NT2/D1 (cell line): ENCODE measurements around the gene CHD1L.
"Not testable (repeated sequence)": the region's sequence is repeated elsewhere in the genome, so short reads cannot be mapped to it uniquely, and the experiment has no call there.

Source experiments
- DNase-seq: peaks from one replicate; pipeline ENCODE4 v3.0.0-alpha.2; 2011; ENCODE audit warnings: low read depth, low spot score
- H3K27me3 ChIP-seq: 2 replicates; pipeline ENCODE4 v1.6.0; 2011; ENCODE audit warnings: mild to moderate bottlenecking; ENCODE audit not compliant: insufficient read length, insufficient read depth
- H3K36me3 ChIP-seq: 2 replicates; pipeline ENCODE4 v1.6.1; 2011; ENCODE audit warnings: mild to moderate bottlenecking, low read length, mixed read lengths; ENCODE audit not compliant: insufficient read depth, insufficient read length
- H3K4me1 ChIP-seq: 2 replicates; pipeline ENCODE4 v1.5.1; 2011; ENCODE audit not compliant: insufficient read depth, insufficient read length
- H3K4me3 ChIP-seq: 2 replicates; pipeline ENCODE4 v1.5.1; 2011; ENCODE audit warnings: low read depth; ENCODE audit not compliant: insufficient read length
- H3K9ac ChIP-seq: 2 replicates; pipeline ENCODE4 v1.6.0; 2011; ENCODE audit warnings: low read depth; ENCODE audit not compliant: insufficient read length
- H3K9me3 ChIP-seq: 2 replicates; pipeline ENCODE4 v1.5.1; 2011; ENCODE audit warnings: mild to moderate bottlenecking, low read length; ENCODE audit not compliant: insufficient read depth
- SUZ12 ChIP-seq: IDR thresholded peaks from 2 replicates; pipeline ENCODE4 v1.6.1; 2011; ENCODE audit not compliant: insufficient read length, insufficient read depth; ENCODE audit errors: extremely low read depth
- YY1 ChIP-seq: IDR thresholded peaks from 2 replicates; pipeline ENCODE4 v1.6.1; 2011; ENCODE audit not compliant: insufficient read length, insufficient read depth
- ZNF274 ChIP-seq: IDR thresholded peaks from 2 replicates; pipeline ENCODE4 v1.6.1; 2011; ENCODE audit warnings: mild to moderate bottlenecking, low read depth, low read length

The CHD1L gene

GRCh38 chr1:147292631-147293251 is 50.3 kb downstream of the CHD1L start:
- no peak overlapping the region for H3K4me3 ChIP-seq
- no peak overlapping the region for H3K9ac ChIP-seq
- no peaks in the 10 kb centered on the region for H3K27me3 ChIP-seq
- peaks cover 98% of the 10 kb centered on the region for H3K36me3 ChIP-seq
- H3K4me1 ChIP-seq: no peaks in the 10 kb centered on the region
- peaks cover 9% of the 10 kb centered on the region; the same call in 1 of the 2 replicates for H3K9me3 ChIP-seq
- no peak for DNase-seq
- TF ChIP-seq YY1: no peak
- TF ChIP-seq ZNF274: no peak
- no peak for TF ChIP-seq SUZ12

- no peak overlapping the region for H3K9ac ChIP-seq
- H3K4me1 ChIP-seq: no peaks in the 10 kb centered on the region
- no peaks in the 10 kb centered on the region for H3K27me3 ChIP-seq
- peaks cover 42% of the 10 kb centered on the region for H3K9me3 ChIP-seq
- peaks cover 67% of the 10 kb centered on the region for H3K36me3 ChIP-seq
- H3K4me3 ChIP-seq: no peak overlapping the region
- TF ChIP-seq SUZ12: no peak
- TF ChIP-seq YY1: no peak
- TF ChIP-seq ZNF274: no peak
- no peak for DNase-seq
Observed at GRCh38 chr1:147297438-147297837, 55.0 kb downstream of the CHD1L start.

GRCh38 chr1:147305803-147306202 is 63.3 kb downstream of the CHD1L start:
- H3K9me3 ChIP-seq: peaks cover 62% of the 10 kb centered on the region
- not testable (repeated sequence) for DNase-seq, H3K36me3 ChIP-seq, H3K4me3 ChIP-seq, H3K9ac ChIP-seq, H3K27me3 ChIP-seq, H3K4me1 ChIP-seq

GRCh38 chr1:147316968-147317367 is 74.5 kb downstream of the CHD1L start:
- no peaks in the 10 kb centered on the region for H3K36me3 ChIP-seq
- H3K4me1 ChIP-seq: no peaks in the 10 kb centered on the region
- H3K4me3 ChIP-seq: no peak overlapping the region
- H3K9me3 ChIP-seq: no peaks in the 10 kb centered on the region
- no peaks in the 10 kb centered on the region for H3K27me3 ChIP-seq
- no peak for DNase-seq
- no peak overlapping the region for H3K9ac ChIP-seq
- TF ChIP-seq ZNF274 (no peak), SUZ12 (no peak), YY1 (no peak)

- not testable (repeated sequence) for H3K27me3 ChIP-seq, H3K36me3 ChIP-seq, H3K9me3 ChIP-seq, H3K4me3 ChIP-seq, H3K4me1 ChIP-seq, H3K9ac ChIP-seq, DNase-seq
Observed at GRCh38 chr1:147326933-147327687, 84.6 kb downstream of the CHD1L start.

- Histone ChIP-seq H3K27me3 (no peaks in the 10 kb centered on the region), H3K9ac (no peak overlapping the region), H3K4me1 (no peaks in the 10 kb centered on the region), H3K36me3 (no peaks in the 10 kb centered on the region), H3K4me3 (no peak overlapping the region), H3K9me3 (no peaks in the 10 kb centered on the region)
- no peak for DNase-seq
- TF ChIP-seq ZNF274 (no peak), YY1 (no peak), SUZ12 (no peak)
Observed at GRCh38 chr1:147334292-147334691, 91.8 kb downstream of the CHD1L start.

- no peak overlapping the region for H3K4me3 ChIP-seq
- H3K9ac ChIP-seq: no peak overlapping the region
- H3K27me3 ChIP-seq: no peaks in the 10 kb centered on the region
- no peaks in the 10 kb centered on the region for H3K36me3 ChIP-seq
- TF ChIP-seq SUZ12: no peak
- H3K4me1 ChIP-seq: no peaks in the 10 kb centered on the region
- H3K9me3 ChIP-seq: no peaks in the 10 kb centered on the region
- peak; percentile 76 for DNase-seq
Observed at GRCh38 chr1:147336291-147336690, 93.8 kb downstream of the CHD1L start.
